Nephron progenitor cell (in vitro differentiated cells): ENCODE results near the gene MLX.

ENCODE experiments used
- DNase-seq: peaks from one replicate; pipeline ENCODE4 v3.0.0; 2021
- H3K27ac Mint-ChIP-seq: 2 replicates; pipeline ENCODE4 v1.8.0; 2021; ENCODE audit warnings: mild to moderate bottlenecking, moderate library complexity, mixed read lengths
- H3K27me3 Mint-ChIP-seq: 2 replicates; pipeline ENCODE4 v1.8.0; 2021; ENCODE audit warnings: mild to moderate bottlenecking, low read depth, mixed read lengths; ENCODE audit not compliant: poor library complexity
- H3K36me3 Mint-ChIP-seq: 2 replicates; pipeline ENCODE4 v1.8.0; 2021; ENCODE audit warnings: low read depth, mixed read lengths
- H3K4me1 Mint-ChIP-seq: 2 replicates; pipeline ENCODE4 v1.8.0; 2021; ENCODE audit warnings: mixed read lengths
- H3K4me3 Mint-ChIP-seq: 2 replicates; pipeline ENCODE4 v1.8.0; 2021; ENCODE audit warnings: mild to moderate bottlenecking, moderate library complexity, mixed read lengths
- H3K9me3 Mint-ChIP-seq: 2 replicates; pipeline ENCODE4 v1.8.0; 2021; ENCODE audit warnings: mild to moderate bottlenecking, moderate library complexity, mixed read lengths
- CTCF ChIP-seq: fragments of 200-600 bp; sonication (generic); IDR thresholded peaks from 2 replicates; pipeline ENCODE4 v1.5.0; 2021; ENCODE audit warnings: antibody characterized with exemption

MLX gene

DNA sequence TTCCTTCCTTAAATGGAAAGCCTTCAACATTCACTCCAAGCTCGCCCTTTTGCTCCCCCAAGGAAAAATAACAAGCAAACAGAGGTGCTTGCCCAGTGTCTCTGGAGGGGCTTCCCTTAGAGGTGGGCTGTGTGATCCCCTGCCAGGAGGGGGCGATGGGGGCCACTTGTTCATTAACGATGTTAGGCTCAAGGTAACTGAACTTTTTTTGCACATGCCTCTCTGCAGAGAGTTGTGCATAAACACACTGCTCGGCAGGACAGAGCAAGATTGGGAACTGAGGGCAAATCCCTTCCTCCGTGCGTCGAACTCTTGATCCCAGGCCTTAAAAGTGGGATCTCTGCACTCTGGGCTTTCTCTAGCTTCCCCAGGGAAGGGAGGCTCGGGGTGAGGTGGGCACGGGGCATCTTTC lies 46.4 kb upstream of the MLX start:
- Mint-ChIP-seq H3K27ac (peak overlapping the region; percentile 99), H3K36me3 (peaks cover 12% of the 10 kb centered on the region), H3K9me3 (no peaks in the 10 kb centered on the region), H3K27me3 (peaks cover 3% of the 10 kb centered on the region), H3K4me3 (peak overlapping the region; percentile 29), H3K4me1 (peaks cover 77% of the 10 kb centered on the region)
- DNase-seq, result peak; percentile 56
- peak; percentile 38 for TF ChIP-seq CTCF

GRCh38 chr17:42521036-42521435 lies 45.9 kb upstream of the MLX start:
- Mint-ChIP-seq H3K36me3 (peaks cover 9% of the 10 kb centered on the region), H3K27me3 (peaks cover 3% of the 10 kb centered on the region), H3K9me3 (no peaks in the 10 kb centered on the region), H3K4me1 (peaks cover 76% of the 10 kb centered on the region), H3K27ac (peak overlapping the region; percentile 99), H3K4me3 (peak overlapping the region; percentile 52)
- no peak for TF ChIP-seq CTCF
- no peak for DNase-seq

GRCh38 chr17:42521666-42522262 lies 45.1 kb upstream of the MLX start:
- no peak for DNase-seq
- peaks cover 9% of the 10 kb centered on the region for H3K36me3 Mint-ChIP-seq
- TF ChIP-seq CTCF, result no peak
- no peaks in the 10 kb centered on the region for H3K9me3 Mint-ChIP-seq
- H3K27me3 Mint-ChIP-seq, result peaks cover 3% of the 10 kb centered on the region
- peak overlapping the region; percentile 52 for H3K4me3 Mint-ChIP-seq
- peak overlapping the region; percentile 99 for H3K27ac Mint-ChIP-seq
- H3K4me1 Mint-ChIP-seq, result peaks cover 72% of the 10 kb centered on the region

DNA sequence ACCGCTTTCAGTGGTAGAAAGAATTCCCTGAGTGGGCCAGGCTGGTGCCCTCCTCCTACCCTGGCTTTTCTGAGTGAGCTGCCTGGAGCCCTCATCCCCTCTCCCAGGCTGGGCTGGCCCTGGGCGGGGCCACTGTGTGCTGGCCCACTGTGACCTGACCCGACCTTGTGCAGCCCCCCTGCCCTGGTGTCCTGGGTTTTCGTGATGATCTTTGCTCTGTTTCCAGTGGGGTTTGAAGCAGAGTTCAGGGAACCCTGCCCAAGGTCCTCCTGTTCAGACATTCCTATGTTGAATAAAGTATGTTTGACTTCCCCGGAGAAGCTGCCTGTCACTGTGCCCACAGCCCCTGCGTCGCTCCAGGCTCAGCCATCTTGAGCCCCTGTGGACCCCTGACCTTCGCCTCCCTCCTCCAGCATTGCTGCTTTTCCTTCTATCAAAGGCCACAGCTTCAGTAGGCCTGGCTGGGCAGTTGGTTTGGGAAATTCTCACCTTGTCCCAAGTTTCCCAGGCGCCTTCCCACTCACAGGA lies 44.6 kb upstream of the MLX start:
- Mint-ChIP-seq H3K4me1 (peaks cover 76% of the 10 kb centered on the region), H3K9me3 (no peaks in the 10 kb centered on the region), H3K4me3 (peak overlapping the region; percentile 58), H3K27ac (peak overlapping the region; percentile 81), H3K36me3 (peaks cover 9% of the 10 kb centered on the region), H3K27me3 (peaks cover 3% of the 10 kb centered on the region)
- DNase-seq, result no peak
- no peak for TF ChIP-seq CTCF

GRCh38 chr17:42522798-42523278 lies 44.1 kb upstream of the MLX start:
- H3K4me1 Mint-ChIP-seq, result peaks cover 73% of the 10 kb centered on the region
- H3K27ac Mint-ChIP-seq, result peak overlapping the region; percentile 81
- H3K36me3 Mint-ChIP-seq, result peaks cover 9% of the 10 kb centered on the region
- peaks cover 3% of the 10 kb centered on the region for H3K27me3 Mint-ChIP-seq
- DNase-seq, result no peak
- H3K9me3 Mint-ChIP-seq, result no peaks in the 10 kb centered on the region
- H3K4me3 Mint-ChIP-seq, result peak overlapping the region; percentile 34
- no peak for TF ChIP-seq CTCF

- no peak for DNase-seq
- Mint-ChIP-seq H3K4me3 (no peak overlapping the region), H3K27ac (no peak overlapping the region), H3K36me3 (peaks cover 9% of the 10 kb centered on the region), H3K27me3 (peaks cover 3% of the 10 kb centered on the region), H3K4me1 (peaks cover 61% of the 10 kb centered on the region), H3K9me3 (no peaks in the 10 kb centered on the region)
- TF ChIP-seq CTCF, result no peak
Observed at GRCh38 chr17:42525221-42525620, 41.7 kb upstream of the MLX start.
